HepG2 (cell line): ENCODE data around the gene ZNF33B. TPM values are rescaled to one million over a fixed set of nuclear protein-coding genes. Genes with fewer than 3 reads are reported as not detected.
A peak's percentile ranks its signal among the peaks of the same experiment; 100 is the strongest.

Source experiments
- AKNA ChIP-seq: sonication (generic); formaldehyde crosslinking; IDR thresholded peaks from 2 replicates; pipeline ENCODE4 v1.4.0; 2020; ENCODE audit warnings: missing genetic modification reagents, borderline replicate concordance
- HES4 ChIP-seq: sonication (generic); formaldehyde crosslinking; IDR thresholded peaks from 2 replicates; pipeline ENCODE4 v1.9.0; 2021; ENCODE audit warnings: mild to moderate bottlenecking, missing genetic modification reagents, borderline replicate concordance
- HMGXB3 ChIP-seq: sonication (generic); formaldehyde crosslinking; IDR thresholded peaks from 2 replicates; pipeline ENCODE4 v1.4.0; 2020; ENCODE audit warnings: missing genetic modification reagents, borderline replicate concordance
- IKZF5 ChIP-seq: IDR thresholded peaks from 2 replicates; pipeline ENCODE4 v1.6.1; 2018; ENCODE audit warnings: missing genetic modification reagents, mild to moderate bottlenecking, missing compliant biosample characterization
- KIAA2018 ChIP-seq: sonication (generic); formaldehyde crosslinking; IDR thresholded peaks from 2 replicates; pipeline ENCODE4 v1.5.0; 2020; ENCODE audit warnings: mild to moderate bottlenecking, missing genetic modification reagents, borderline replicate concordance
- NFE2 ChIP-seq: sonication (generic); formaldehyde crosslinking; IDR thresholded peaks from 2 replicates; pipeline ENCODE4 v1.4.0; 2020; ENCODE audit warnings: missing genetic modification reagents
- ZNF883 ChIP-seq: sonication (generic); formaldehyde crosslinking; IDR thresholded peaks from 2 replicates; pipeline ENCODE4 v1.5.1; 2020; ENCODE audit warnings: mild to moderate bottlenecking, missing genetic modification reagents; ENCODE audit errors: not compliant biosample characterization
- polyA plus RNA-seq, 8 experiments: library from polyadenylated mRNA; depleted of rRNA in 3 of 8; stranded (reverse) in 7 of 8; unstranded in 1 of 8; fragments of >200 nt; fragmentation: Illumina TruSeq in 4 of 8; extraction: Trizol in 4 of 8; gene quantifications; 2 replicates each; pipeline versions ENCODE4 v1.2.1 to v1.2.3, GENCODE V29; 2011 to 2016; ENCODE audit warnings: low read depth in 4 of 8, missing spikeins in 1 of 8, mixed read lengths in 1 of 8; ENCODE audit not compliant: insufficient read depth in 1 of 8
- total RNA-seq, 5 experiments: library from RNA; depleted of rRNA; stranded (reverse); fragments of >200 nt; fragmentation: Illumina TruSeq; extraction: Trizol; gene quantifications; 2 replicates each; pipeline ENCODE4 v1.2.3, GENCODE V29; 2016; ENCODE audit warnings: low read depth in 1 of 5

The ZNF33B gene
- total and polyA plus RNA-seq, 2 of the 13 experiments (the other 11 are each of a cell fraction or from before 2014, with no cell fraction given), result 18.4 to 23.5 TPM

- no peak for TF ChIP-seq AKNA
- peak; percentile 42; the same call in 1 of the 2 replicates for TF ChIP-seq HMGXB3
- no peak for TF ChIP-seq ZNF883 (CRISPR knock-in tag)
- TF ChIP-seq KIAA2018 (CRISPR knock-in tag), result no peak
- peak; percentile 49; the same call in 1 of the 2 replicates for TF ChIP-seq IKZF5 (CRISPR knock-in tag)
- no peak for TF ChIP-seq HES4
- TF ChIP-seq NFE2 (CRISPR knock-in tag), result no peak
Measured at GRCh38 chr10:42543840-42544372, 94.5 kb downstream of the ZNF33B start (continued).
